Activated T-cell treated with anti-CD3 and anti-CD28 coated beads for 48 hours (primary cell): ENCODE results near the gene TNP2.

Experiments used
- DNase-seq: peaks from one replicate; pipeline ENCODE4 v3.0.0-alpha.2; 2020; ENCODE audit warnings: low read depth

TNP2 gene

GRCh38 chr16:11218604-11218962, 50.5 kb downstream of the TNP2 start:
- no peak for DNase-seq
